Measurements from ENCODE around the gene GPR162.

Gene GPR162

GRCh38 chr12:6788972-6789924 lies 32.4 kb upstream of the GPR162 start, which contains the start of gene CD4:
Gene CD4, plus strand, starts transcription at chr12:6789528. Its CDS starts 10,611 bp downstream, at chr12:6800139.
- H3K27ac ChIP-seq = no peak within 1 kb of the TSS
- TF ChIP-seq ZFX (IDR thresholded peaks at IDR 0.05; ENCODE audit: borderline replicate concordance) = no peak
- TF ChIP-seq CTCF (IDR thresholded peaks at IDR 0.05) = no peak

- no peak overlapping the region for H3K27ac ChIP-seq
Measured at GRCh38 chr12:6790496-6791150, 31.0 kb upstream of the GPR162 start.

GRCh38 chr12:6791931-6792520 lies 29.6 kb upstream of the GPR162 start:
- H3K27ac ChIP-seq = no peak overlapping the region
- TF ChIP-seq CTCF (IDR thresholded peaks at IDR 0.05) (no peak), ZFX (IDR thresholded peaks at IDR 0.05; ENCODE audit: borderline replicate concordance) (no peak)

More at GRCh38 chr12:6790496-6791150, 31.0 kb upstream of the GPR162 start:
- TF ChIP-seq CTCF (IDR thresholded peaks at IDR 0.05) (no peak), ZFX (IDR thresholded peaks at IDR 0.05; ENCODE audit: borderline replicate concordance) (no peak)

- TF ChIP-seq ZFX (IDR thresholded peaks at IDR 0.05; ENCODE audit: borderline replicate concordance) (no peak), CTCF (IDR thresholded peaks at IDR 0.05) (no peak)
- no peak overlapping the region for H3K27ac ChIP-seq
Measured at GRCh38 chr12:6792522-6793201, 29.0 kb upstream of the GPR162 start.

- TF ChIP-seq ZFX (IDR thresholded peaks at IDR 0.05; ENCODE audit: borderline replicate concordance) (no peak), CTCF (IDR thresholded peaks at IDR 0.05) (no peak)
- H3K27ac ChIP-seq = no peak overlapping the region
Measured at GRCh38 chr12:6795088-6795487, 26.5 kb upstream of the GPR162 start.

GRCh38 chr12:6796576-6796975 lies 25.0 kb upstream of the GPR162 start:
- no peak for TF ChIP-seq ZFX (IDR thresholded peaks at IDR 0.05; ENCODE audit: borderline replicate concordance)
- no peak for TF ChIP-seq CTCF (IDR thresholded peaks at IDR 0.05)
- H3K27ac ChIP-seq = no peak overlapping the region

All from 22Rv1 (cell line).